RWPE1 (cell line): ENCODE measurements around the gene GRK1.

ENCODE experiments used
- CTCF ChIA-PET: fragments of 350-600 bp; sonication (Branson Sonifier 250); formaldehyde crosslinking; extraction: SDS; loops from one replicate; lab custom pipeline; 2021; lab: Yijun Ruan, JAX
- POLR2A ChIA-PET: fragments of 400-600 bp; formaldehyde crosslinking; extraction: SDS; loops from one replicate; lab custom pipeline; 2020; ENCODE audit warnings: antibody characterized with exemption; ENCODE audit not compliant: low non-redundant PET; lab: Yijun Ruan, JAX
- DNase-seq: peaks from one replicate; pipeline ENCODE4 v3.0.0; 2012; ENCODE audit warnings: low spot score
- H3K27ac ChIP-seq: fragments of 450-650 bp; 2 replicates; pipeline ENCODE4 v1.5.1; 2017
- TF ChIP-seq, protein P1 (sequence below): fragments of 450-650 bp; conservative IDR thresholded peaks from 2 replicates; pipeline ENCODE4 v1.5.1; 2017; ENCODE audit warnings: low read depth, mild to moderate bottlenecking

The GRK1 gene

DNA sequence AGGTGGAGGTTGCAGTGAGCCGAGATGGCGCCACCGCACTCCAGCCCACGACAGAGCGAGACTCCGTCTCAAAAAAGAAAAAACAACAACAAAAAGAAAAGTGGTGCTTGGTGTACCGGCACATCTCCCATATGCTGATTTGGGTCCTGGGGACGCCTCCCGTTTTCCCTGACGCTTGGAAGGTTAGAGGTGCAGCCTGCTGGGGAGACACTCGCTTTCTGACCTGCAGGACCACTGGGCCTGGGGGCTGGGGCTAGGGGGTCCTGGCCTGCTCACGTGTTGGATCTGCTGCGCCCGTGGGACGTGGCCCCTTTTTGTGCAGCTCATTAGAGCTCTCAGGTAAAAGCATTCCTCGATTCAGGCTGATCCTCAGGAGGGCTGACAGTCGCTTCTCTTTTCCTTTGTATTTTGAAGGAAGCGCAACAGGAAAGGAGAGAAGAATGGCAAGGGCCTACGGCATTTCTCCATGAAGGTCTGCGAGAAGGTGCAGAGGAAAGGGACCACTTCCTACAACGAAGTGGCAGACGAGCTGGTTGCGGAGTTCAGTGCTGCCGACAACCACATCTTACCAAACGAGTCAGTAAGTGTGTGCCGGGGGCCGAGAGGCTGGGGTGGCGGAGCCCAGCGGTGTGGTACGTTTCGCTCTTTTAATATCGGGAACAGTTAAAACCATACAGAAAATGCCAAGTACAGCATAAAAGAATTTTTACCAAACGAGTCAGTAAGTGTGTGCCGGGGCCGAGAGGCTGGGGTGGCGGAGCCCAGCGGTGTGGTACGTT lies 34.1 kb upstream of the GRK1 start:
- POLR2A ChIA-PET: no interaction called here
- CTCF ChIA-PET: no interaction called here
- TF ChIP-seq, protein P1, sequence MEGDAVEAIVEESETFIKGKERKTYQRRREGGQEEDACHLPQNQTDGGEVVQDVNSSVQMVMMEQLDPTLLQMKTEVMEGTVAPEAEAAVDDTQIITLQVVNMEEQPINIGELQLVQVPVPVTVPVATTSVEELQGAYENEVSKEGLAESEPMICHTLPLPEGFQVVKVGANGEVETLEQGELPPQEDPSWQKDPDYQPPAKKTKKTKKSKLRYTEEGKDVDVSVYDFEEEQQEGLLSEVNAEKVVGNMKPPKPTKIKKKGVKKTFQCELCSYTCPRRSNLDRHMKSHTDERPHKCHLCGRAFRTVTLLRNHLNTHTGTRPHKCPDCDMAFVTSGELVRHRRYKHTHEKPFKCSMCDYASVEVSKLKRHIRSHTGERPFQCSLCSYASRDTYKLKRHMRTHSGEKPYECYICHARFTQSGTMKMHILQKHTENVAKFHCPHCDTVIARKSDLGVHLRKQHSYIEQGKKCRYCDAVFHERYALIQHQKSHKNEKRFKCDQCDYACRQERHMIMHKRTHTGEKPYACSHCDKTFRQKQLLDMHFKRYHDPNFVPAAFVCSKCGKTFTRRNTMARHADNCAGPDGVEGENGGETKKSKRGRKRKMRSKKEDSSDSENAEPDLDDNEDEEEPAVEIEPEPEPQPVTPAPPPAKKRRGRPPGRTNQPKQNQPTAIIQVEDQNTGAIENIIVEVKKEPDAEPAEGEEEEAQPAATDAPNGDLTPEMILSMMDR: no peak
- DNase-seq: no peak
- no peak overlapping the region for H3K27ac ChIP-seq

DNA sequence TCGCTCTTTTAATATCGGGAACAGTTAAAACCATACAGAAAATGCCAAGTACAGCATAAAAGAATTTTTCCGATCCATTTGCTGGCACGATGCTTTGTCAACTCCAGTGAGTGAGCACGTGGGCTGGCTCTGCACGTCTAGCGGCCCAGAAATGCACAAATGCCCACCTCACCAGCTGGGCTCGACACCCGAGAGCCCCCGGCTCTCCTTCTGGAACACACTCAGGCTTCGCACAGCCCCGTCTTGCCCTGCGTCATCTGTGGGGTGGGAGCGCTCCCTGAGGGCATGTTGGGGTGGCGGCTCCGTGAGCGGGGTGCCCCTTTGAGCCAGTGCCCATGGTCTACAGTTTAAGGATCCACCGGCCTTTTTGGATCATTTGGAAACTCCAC lies 33.5 kb upstream of the GRK1 start:
- TF ChIP-seq, protein P1: no peak
- H3K27ac ChIP-seq: no peak overlapping the region
- ChIA-PET POLR2A (no interaction called here), CTCF (no interaction called here)
- DNase-seq: no peak

DNA sequence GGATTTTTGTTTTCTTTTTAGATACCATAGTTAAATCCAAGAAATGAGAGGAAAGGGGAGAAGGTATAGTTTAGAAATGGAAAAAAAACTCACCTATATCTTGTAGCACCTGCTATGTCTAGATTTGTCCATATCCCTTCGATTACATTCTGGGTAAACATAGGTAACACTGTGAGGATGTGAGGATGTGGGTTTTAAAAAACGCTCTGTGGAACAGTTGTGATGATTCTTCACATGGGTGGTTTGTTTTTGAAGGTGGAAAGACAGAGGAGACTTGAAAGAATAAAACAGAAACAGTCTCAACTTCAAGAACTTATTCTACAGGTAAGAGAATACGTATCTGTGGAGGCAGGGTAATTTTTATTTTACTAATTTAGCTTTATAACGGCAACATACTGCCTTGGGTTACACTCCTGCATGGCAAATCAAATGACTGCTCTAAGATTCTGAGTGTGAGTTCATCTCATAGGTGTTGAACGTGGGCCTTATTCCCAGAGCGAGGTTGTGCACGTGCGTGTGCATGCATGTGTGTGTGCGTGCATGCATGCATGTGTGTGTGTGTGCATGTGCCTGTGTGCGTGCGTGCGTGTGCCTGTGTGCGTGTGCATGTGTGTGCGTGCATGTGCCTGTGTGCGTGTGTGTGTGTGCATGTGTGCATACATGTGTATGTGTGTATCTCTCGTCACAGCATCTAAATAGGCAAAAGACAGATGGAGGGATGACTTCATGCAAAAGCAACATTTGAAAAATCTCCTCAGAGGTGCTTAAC lies 32.6 kb upstream of the GRK1 start:
- CTCF ChIA-PET: no interaction called here
- POLR2A ChIA-PET: no interaction called here
- DNase-seq: no peak
- no peak overlapping the region for H3K27ac ChIP-seq
- TF ChIP-seq, protein P1: no peak

DNA sequence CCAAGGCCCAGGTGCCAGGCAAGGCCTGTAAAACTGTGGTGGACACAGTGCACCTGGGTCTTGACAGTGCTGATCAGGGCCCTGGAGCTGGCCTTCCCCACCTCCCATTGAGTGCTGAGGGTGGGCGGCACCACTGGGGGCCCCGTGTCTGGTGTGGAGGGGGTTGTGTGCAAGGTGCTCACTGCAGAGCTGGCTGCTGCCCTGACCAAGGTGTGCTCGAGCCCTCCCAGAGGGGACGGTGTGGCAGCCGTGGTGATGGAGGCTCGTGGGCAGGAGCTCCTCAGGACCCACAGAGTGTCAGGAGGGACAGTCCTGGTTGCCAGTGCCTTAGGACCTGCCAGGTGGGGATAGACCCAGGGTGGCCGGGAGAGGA lies 32.0 kb upstream of the GRK1 start:
- no peak for DNase-seq
- CTCF ChIA-PET: no interaction called here

DNA sequence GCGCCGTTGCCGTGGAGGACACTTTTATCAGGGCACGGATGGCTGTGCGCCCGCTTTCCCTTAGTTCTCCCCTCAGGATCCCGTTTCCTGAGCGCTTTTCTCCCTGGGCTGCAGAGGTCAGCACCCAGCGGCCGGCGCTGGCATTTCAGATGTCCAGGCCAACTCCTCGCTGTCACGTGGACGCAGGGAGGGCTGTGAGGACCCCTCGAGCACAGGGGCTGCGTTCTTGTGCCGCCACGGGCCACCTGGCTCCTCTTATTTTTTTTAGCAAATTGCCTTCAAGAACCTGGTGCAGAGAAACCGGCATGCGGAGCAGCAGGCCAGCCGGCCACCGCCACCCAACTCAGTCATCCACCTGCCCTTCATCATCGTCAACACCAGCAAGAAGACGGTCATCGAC lies 31.3 kb upstream of the GRK1 start:
- TF ChIP-seq, protein P1: no peak
- CTCF ChIA-PET: no interaction called here
- POLR2A ChIA-PET: no interaction called here
- H3K27ac ChIP-seq: no peak overlapping the region
- no peak for DNase-seq

More for the DNA sequence above, 32.0 kb upstream of the GRK1 start:
- POLR2A ChIA-PET: no interaction called here
- no peak overlapping the region for H3K27ac ChIP-seq
- TF ChIP-seq, protein P1: no peak

DNA sequence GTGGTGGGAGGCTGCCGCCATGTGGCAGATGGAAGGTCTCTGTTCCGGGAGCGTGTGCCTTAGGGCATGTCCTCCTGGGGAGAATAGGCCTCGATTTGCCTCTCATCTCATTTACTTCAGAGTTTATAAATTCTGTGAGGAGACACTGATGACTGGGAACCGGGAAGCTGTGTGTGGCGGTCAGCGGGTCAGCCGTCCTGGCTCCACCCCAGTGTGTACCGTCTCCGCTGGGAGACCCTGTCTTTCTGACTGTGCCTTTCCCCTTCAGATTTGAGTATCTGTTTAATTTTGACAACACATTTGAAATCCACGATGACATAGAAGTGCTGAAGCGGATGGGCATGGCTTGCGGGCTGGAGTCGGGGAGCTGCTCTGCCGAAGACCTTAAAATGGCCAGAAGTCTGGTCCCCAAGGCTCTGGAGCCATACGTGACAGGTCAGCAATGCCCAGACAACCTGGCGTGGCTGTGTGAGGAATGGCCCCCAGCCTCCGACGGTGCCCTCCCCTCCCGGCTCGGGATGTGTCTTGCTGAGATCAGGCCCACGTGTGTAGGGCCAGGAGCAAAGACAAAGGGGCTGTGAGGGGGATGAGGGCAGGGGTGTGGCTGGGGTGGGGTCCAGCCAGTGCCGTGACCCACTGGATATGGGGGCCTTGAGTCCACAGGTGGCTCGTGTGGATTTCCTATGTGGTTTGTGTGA lies 30.6 kb upstream of the GRK1 start:
- ChIA-PET POLR2A (no interaction called here), CTCF (no interaction called here)
- TF ChIP-seq, protein P1: no peak
- H3K27ac ChIP-seq: no peak overlapping the region
- DNase-seq: no peak
